Heart left ventricle (tissue), 13 donors: Measurements from ENCODE around the gene CRACDL.

Experiments used
- POLR2A ChIP-seq, 2 donors: fragments of 450-650 bp; IDR thresholded peaks; one replicate each; pipeline ENCODE4 v1.6.1; 2017; ENCODE audit warnings: antibody characterized with exemption in 2 of 2, mild to moderate bottlenecking in 2 of 2, moderate library complexity in 2 of 2
- TF ChIP-seq, protein P1 (sequence below), 12 donors: fragments of 200-600 bp; sonication (generic) in 4 of 12; IDR thresholded peaks; one replicate each; pipeline versions ENCODE4 v1.5.0 to v1.8.0; 2018 to 2022; ENCODE audit warnings: antibody characterized with exemption in 12 of 12, mild to moderate bottlenecking in 5 of 12
- donor health status: ischemic (EF 13 %, LVEDD 7.1; RV severe dilation, severe dysfunction).
- donor health status: DM: no; HTN: yes; CAD: no.
- donor health status: DM: no; HTN: no; CAD: no.
- donor health status: ischemic (EF 25% LVEDD 6.9; RV normal size, moderate dysfunction).
- donor health status: ischemic (EF 25% LVEDD 5.7; RV mildly dilated, moderate dysfunction).
- donor health status: ischemic (EF 35%, LVEDD 5.7; RV mildly dilated, moderate dysfunction).
- donor health status: nonischemic (EF 11% LVEDD 7.7; RV severe dilation, severe dysfunction).
- donor health status: DM: yes; HTN: yes; CAD: no.
- donor health status: PGD.
- donor health status: ischemic (EF 29% LVEDD 5.4; RV normal size, mild dysfunction).
- donor health status: nonischemic (EF 23%, LVEDD 6.1; RV moderate dilation, normal function).

DNA sequence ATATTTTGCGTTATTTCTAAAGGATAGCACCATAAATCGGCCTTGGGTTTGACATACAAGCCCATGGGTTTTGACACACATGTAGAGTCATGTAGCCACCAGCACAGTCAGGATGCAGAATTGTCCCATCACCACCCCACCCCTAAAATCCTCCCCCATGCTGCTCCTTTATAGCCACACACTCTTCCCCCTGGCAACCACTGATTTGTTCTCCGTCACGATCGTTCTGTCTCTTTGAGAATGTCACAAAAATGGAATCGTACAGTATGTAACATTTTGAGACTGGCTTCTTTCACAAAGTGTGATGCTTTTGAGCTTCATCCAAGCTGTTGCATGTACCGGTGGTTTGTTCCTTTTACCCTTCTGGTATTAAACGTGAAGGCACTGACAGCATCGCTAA is 39.1 kb downstream of the CRACDL start:
- TF ChIP-seq POLR2A (IDR thresholded peaks at IDR 0.05): no peak
- TF ChIP-seq, protein P1, sequence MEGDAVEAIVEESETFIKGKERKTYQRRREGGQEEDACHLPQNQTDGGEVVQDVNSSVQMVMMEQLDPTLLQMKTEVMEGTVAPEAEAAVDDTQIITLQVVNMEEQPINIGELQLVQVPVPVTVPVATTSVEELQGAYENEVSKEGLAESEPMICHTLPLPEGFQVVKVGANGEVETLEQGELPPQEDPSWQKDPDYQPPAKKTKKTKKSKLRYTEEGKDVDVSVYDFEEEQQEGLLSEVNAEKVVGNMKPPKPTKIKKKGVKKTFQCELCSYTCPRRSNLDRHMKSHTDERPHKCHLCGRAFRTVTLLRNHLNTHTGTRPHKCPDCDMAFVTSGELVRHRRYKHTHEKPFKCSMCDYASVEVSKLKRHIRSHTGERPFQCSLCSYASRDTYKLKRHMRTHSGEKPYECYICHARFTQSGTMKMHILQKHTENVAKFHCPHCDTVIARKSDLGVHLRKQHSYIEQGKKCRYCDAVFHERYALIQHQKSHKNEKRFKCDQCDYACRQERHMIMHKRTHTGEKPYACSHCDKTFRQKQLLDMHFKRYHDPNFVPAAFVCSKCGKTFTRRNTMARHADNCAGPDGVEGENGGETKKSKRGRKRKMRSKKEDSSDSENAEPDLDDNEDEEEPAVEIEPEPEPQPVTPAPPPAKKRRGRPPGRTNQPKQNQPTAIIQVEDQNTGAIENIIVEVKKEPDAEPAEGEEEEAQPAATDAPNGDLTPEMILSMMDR (IDR thresholded peaks at IDR 0.05): no peak
